K562 (cell line): Measurements from ENCODE around the gene ZNF124. TPM values are rescaled to one million over a fixed set of nuclear protein-coding genes. Genes with fewer than 3 reads are reported as not detected.

Source experiments
- BCOR ChIP-seq: fragments of 450-650 bp; IDR thresholded peaks from 2 replicates; pipeline ENCODE4 v1.6.1; 2016
- CHCHD3 ChIP-seq: fragments of 250-450 bp; sonication (Bioruptor Pico); IDR thresholded peaks from 2 replicates; pipeline ENCODE4 v2.1.2; 2022; ENCODE audit warnings: mild to moderate bottlenecking
- DPF2 ChIP-seq: fragments of 450-650 bp; IDR thresholded peaks from 2 replicates; pipeline ENCODE4 v1.6.1; 2016
- EGR1 ChIP-seq: fragments of 450-650 bp; conservative IDR thresholded peaks from 2 replicates; pipeline ENCODE4 v1.6.1; 2017; ENCODE audit warnings: mild to moderate bottlenecking
- HMBOX1 ChIP-seq: sonication (generic); IDR thresholded peaks from 2 replicates; pipeline ENCODE4 v1.6.1; 2016
- HMG20A ChIP-seq: fragments of 450-650 bp; formaldehyde crosslinking; conservative IDR thresholded peaks from 2 replicates; pipeline ENCODE4 v1.4.0; 2020; ENCODE audit warnings: mild to moderate bottlenecking, mixed read lengths
- LARP7 ChIP-seq: fragments of 450-650 bp; IDR thresholded peaks from 2 replicates; pipeline ENCODE4 v1.6.1; 2016
- NCOA4 ChIP-seq: fragments of 450-650 bp; IDR thresholded peaks from 2 replicates; pipeline ENCODE4 v1.6.1; 2018; ENCODE audit warnings: mild to moderate bottlenecking; ENCODE audit not compliant: partially characterized antibody
- NRF1 ChIP-seq, 2 experiments: fragments of 450-650 bp; IDR thresholded peaks in 1 of 2; conservative IDR thresholded peaks in 1 of 2; 2 replicates each; pipeline ENCODE4 v1.6.1; 2014; ENCODE audit warnings: mild to moderate bottlenecking in 2 of 2
- PCBP2 ChIP-seq: fragments of 200-400 bp; formaldehyde crosslinking; IDR thresholded peaks from 2 replicates; pipeline ENCODE4 v1.6.1; 2018; ENCODE audit warnings: low read length, low read depth, mild to moderate bottlenecking, moderate library complexity; ENCODE audit not compliant: poor library complexity, severe bottlenecking
- SMAD1 ChIP-seq: fragments of 150-350 bp; IDR thresholded peaks from 2 replicates; pipeline ENCODE4 v1.6.1; 2014; ENCODE audit warnings: low read length, low read depth; ENCODE audit not compliant: partially characterized antibody
- SREBF2 ChIP-seq: sonication (generic); formaldehyde crosslinking; IDR thresholded peaks from 2 replicates; pipeline ENCODE4 v1.4.0; 2020; ENCODE audit warnings: mild to moderate bottlenecking, missing genetic modification reagents
- TCFL5 ChIP-seq: fragments of 250-450 bp; sonication (Bioruptor Pico); conservative IDR thresholded peaks from 2 replicates; pipeline ENCODE4 v1.6.1; 2021; ENCODE audit warnings: mild to moderate bottlenecking, moderate library complexity, matching md5 sums
- ZBTB49 ChIP-seq: sonication (generic); formaldehyde crosslinking; IDR thresholded peaks from 2 replicates; pipeline ENCODE4 v1.8.0; 2022; ENCODE audit warnings: missing genetic modification reagents, mild to moderate bottlenecking, borderline replicate concordance
- ZFP36 ChIP-seq: fragments of 150-350 bp; IDR thresholded peaks from 2 replicates; pipeline ENCODE4 v1.6.1; 2018; ENCODE audit warnings: low read length, low read depth; ENCODE audit not compliant: partially characterized antibody
- ZNF212 ChIP-seq: fragments of 450-650 bp; formaldehyde crosslinking; IDR thresholded peaks from 2 replicates; pipeline ENCODE4 v1.4.0; 2020; ENCODE audit warnings: mild to moderate bottlenecking
- polyA plus RNA-seq, 8 experiments: library from polyadenylated mRNA; depleted of rRNA in 4 of 8; stranded (reverse) in 5 of 8; unstranded in 3 of 8; fragments of >200 nt; fragmentation: Nextera tagmentation in 2 of 8; fragmentation: Illumina TruSeq in 1 of 8; extraction: Ambion mirVana in 2 of 8; extraction: Trizol in 1 of 8; gene quantifications; 2 replicates each; pipeline versions ENCODE4 v1.2.1 to v1.2.3, GENCODE V29; 2011 to 2014; ENCODE audit warnings: inconsistent platforms in 1 of 8, missing spikeins in 1 of 8
- total RNA-seq, 7 experiments: library from RNA; depleted of rRNA in 6 of 7; stranded (reverse); fragments of >200 nt in 6 of 7; fragmentation: Illumina TruSeq in 2 of 7; extraction: Trizol in 2 of 7; gene quantifications; 2 replicates each; pipeline versions ENCODE4 v1.2.1 to v1.2.3, GENCODE V29; 2011 to 2021; ENCODE audit warnings: low replicate concordance in 1 of 7
- TF ChIP-seq, protein P1 (sequence below), 3 experiments: fragments of 200-800 bp in 1 of 3; fragments of 250-450 bp in 1 of 3; fragments of 450-650 bp in 1 of 3; sonication (Bioruptor Pico) in 1 of 3; sonication (Bioruptor generic) in 1 of 3; formaldehyde crosslinking in 1 of 3; IDR thresholded peaks; 2 replicates each; pipeline versions ENCODE4 v1.6.1 to v1.8.0; 2016 to 2022; ENCODE audit warnings: mild to moderate bottlenecking in 2 of 3, missing genetic modification characterization in 2 of 3, missing compliant biosample characterization in 1 of 3, moderate library complexity in 1 of 3
- TF ChIP-seq, protein P2 (sequence below): sonication (generic); formaldehyde crosslinking; IDR thresholded peaks from 2 replicates; pipeline ENCODE4 v1.9.0; 2022; ENCODE audit warnings: mild to moderate bottlenecking, missing genetic modification reagents
- TF ChIP-seq, protein P3 (sequence below), 2 experiments: IDR thresholded peaks; 2 replicates each; pipeline ENCODE4 v1.6.1; 2011; ENCODE audit warnings: borderline replicate concordance in 1 of 2, control low read depth in 1 of 2, low read depth in 1 of 2, low read length in 1 of 2, mild to moderate bottlenecking in 1 of 2, mixed read lengths in 1 of 2, moderate library complexity in 1 of 2; ENCODE audit not compliant: insufficient read depth in 1 of 2, insufficient read length in 1 of 2, poor library complexity in 1 of 2, severe bottlenecking in 1 of 2; ENCODE audit errors: extremely low read depth in 1 of 2

ZNF124 gene
- total and polyA plus RNA-seq, 9 of the 15 experiments (the other 6 are each of a cell fraction or from before 2014, with no cell fraction given): 7.6 to 71.5 (median 20.2) TPM

- TF ChIP-seq ZFP36 (no peak), LARP7 (no peak), NCOA4 (no peak), NRF1 (conservative IDR thresholded peaks at IDR 0.05 in 1 of 2, IDR thresholded peaks at IDR 0.05 in 1 of 2) (peak; percentile 46 to 54; a peak in 2 of 4 replicates), BCOR (no peak), ZNF212 (no peak), CHCHD3 (no peak), PCBP2 (no peak), HMG20A (no peak), SMAD1 (peak; percentile 65), HMBOX1 (no peak), ZBTB49 (CRISPR knock-in tag) (no peak), TCFL5 (CRISPR knock-in tag) (no peak), EGR1 (peak; percentile 81), DPF2 (no peak; the same call in 1 of the 2 replicates), SREBF2 (no peak)
- TF ChIP-seq, protein P1, sequence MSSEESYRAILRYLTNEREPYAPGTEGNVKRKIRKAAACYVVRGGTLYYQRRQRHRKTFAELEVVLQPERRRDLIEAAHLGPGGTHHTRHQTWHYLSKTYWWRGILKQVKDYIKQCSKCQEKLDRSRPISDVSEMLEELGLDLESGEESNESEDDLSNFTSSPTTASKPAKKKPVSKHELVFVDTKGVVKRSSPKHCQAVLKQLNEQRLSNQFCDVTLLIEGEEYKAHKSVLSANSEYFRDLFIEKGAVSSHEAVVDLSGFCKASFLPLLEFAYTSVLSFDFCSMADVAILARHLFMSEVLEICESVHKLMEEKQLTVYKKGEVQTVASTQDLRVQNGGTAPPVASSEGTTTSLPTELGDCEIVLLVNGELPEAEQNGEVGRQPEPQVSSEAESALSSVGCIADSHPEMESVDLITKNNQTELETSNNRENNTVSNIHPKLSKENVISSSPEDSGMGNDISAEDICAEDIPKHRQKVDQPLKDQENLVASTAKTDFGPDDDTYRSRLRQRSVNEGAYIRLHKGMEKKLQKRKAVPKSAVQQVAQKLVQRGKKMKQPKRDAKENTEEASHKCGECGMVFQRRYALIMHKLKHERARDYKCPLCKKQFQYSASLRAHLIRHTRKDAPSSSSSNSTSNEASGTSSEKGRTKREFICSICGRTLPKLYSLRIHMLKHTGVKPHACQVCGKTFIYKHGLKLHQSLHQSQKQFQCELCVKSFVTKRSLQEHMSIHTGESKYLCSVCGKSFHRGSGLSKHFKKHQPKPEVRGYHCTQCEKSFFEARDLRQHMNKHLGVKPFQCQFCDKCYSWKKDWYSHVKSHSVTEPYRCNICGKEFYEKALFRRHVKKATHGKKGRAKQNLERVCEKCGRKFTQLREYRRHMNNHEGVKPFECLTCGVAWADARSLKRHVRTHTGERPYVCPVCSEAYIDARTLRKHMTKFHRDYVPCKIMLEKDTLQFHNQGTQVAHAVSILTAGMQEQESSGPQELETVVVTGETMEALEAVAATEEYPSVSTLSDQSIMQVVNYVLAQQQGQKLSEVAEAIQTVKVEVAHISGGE (CRISPR knock-in tag; IDR thresholded peaks at IDR 0.05): peak in 1 of 3 experiments; percentile 68; a peak in 3 of 6 replicates
- TF ChIP-seq, protein P2, sequence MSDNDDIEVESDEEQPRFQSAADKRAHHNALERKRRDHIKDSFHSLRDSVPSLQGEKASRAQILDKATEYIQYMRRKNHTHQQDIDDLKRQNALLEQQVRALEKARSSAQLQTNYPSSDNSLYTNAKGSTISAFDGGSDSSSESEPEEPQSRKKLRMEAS (CRISPR knock-in tag): no peak; the same call in 1 of the 2 replicates
- TF ChIP-seq, protein P3, sequence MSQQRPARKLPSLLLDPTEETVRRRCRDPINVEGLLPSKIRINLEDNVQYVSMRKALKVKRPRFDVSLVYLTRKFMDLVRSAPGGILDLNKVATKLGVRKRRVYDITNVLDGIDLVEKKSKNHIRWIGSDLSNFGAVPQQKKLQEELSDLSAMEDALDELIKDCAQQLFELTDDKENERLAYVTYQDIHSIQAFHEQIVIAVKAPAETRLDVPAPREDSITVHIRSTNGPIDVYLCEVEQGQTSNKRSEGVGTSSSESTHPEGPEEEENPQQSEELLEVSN (IDR thresholded peaks at IDR 0.05; ENCODE audit: borderline replicate concordance in 1 of 2, extremely low read depth in 1 of 2, insufficient read depth in 1 of 2, insufficient read length in 1 of 2, low read depth in 1 of 2, low read length in 1 of 2, poor library complexity in 1 of 2, severe bottlenecking in 1 of 2): peak; percentile 57 to 64
Measured at GRCh38 chr1:247210376-247211117, 38.7 kb upstream of the ZNF124 start (continued).
